NCI-H345 treated with DMSO at 0.1 percent for 48 hours (cell line): Measurements from ENCODE around the gene ZBTB7C.

Experiments
- DNase-seq: peaks from one replicate; lab custom pipeline; 2025; ENCODE audit not compliant: unreplicated experiment; lab: John Stamatoyannopoulos, UW

Gene ZBTB7C

GRCh38 chr18:47983946-47984345 lies 425.2 kb downstream of the ZBTB7C start:
- no peak for DNase-seq

- DNase-seq: no peak
These were observed 426.1 kb downstream of the ZBTB7C start for GRCh38 chr18:47983055-47983454.

GRCh38 chr18:47981830-47982229 lies 427.4 kb downstream of the ZBTB7C start:
- no peak for DNase-seq

GRCh38 chr18:47981320-47981719 lies 427.9 kb downstream of the ZBTB7C start:
- DNase-seq: no peak

- DNase-seq: no peak
These were observed 429.5 kb downstream of the ZBTB7C start for GRCh38 chr18:47979611-47980200.

- no peak for DNase-seq
These were observed 430.6 kb downstream of the ZBTB7C start for GRCh38 chr18:47978603-47979002.

- DNase-seq: no peak
These were observed 431.0 kb downstream of the ZBTB7C start for GRCh38 chr18:47978141-47978540.
